ENCODE results near the gene GRN. TPM values are rescaled to one million over a fixed set of nuclear protein-coding genes. Genes with fewer than 3 reads are reported as not detected.

Gene GRN
- total RNA-seq, 4 donors from 2014 or later, result 159 to 223 (median 188) TPM

DNA sequence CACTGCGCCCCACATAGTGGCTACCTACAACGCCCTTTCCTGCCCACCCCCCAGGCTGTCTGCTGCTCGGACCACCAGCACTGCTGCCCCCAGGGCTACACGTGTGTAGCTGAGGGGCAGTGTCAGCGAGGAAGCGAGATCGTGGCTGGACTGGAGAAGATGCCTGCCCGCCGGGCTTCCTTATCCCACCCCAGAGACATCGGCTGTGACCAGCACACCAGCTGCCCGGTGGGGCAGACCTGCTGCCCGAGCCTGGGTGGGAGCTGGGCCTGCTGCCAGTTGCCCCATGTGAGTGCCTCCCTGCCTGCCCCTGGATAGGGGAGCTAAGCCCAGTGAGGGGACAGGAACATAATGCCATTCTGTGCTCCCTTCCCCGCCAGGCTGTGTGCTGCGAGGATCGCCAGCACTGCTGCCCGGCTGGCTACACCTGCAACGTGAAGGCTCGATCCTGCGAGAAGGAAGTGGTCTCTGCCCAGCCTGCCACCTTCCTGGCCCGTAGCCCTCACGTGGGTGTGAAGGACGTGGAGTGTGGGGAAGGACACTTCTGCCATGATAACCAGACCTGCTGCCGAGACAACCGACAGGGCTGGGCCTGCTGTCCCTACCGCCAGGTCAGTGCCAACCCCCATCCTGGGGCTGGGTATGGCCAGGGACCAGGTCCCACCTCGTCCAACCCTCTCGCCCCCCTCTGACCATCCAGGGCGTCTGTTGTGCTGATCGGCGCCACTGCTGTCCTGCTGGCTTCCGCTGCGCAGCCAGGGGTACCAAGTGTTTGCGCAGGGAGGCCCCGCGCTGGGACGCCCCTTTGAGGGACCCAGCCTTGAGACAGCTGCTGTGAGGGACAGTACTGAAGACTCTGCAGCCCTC, 7.1 kb downstream of the GRN start:
- H3K4me3 ChIP-seq, result no peak overlapping the region
- 80 to 82% methylated on average over 19 to 32 of the region's 36 CpGs for WGBS, 2 donors
- H3K27me3 ChIP-seq, result no peaks in the 10 kb centered on the region
- peaks cover 0 to 4% (median 2%) of the 10 kb centered on the region in 4 donors for H3K4me1 ChIP-seq
- no peak overlapping the region for H3K27ac ChIP-seq
- no peak for TF ChIP-seq EP300 (IDR thresholded peaks at IDR 0.05)
- TF ChIP-seq, protein P1, sequence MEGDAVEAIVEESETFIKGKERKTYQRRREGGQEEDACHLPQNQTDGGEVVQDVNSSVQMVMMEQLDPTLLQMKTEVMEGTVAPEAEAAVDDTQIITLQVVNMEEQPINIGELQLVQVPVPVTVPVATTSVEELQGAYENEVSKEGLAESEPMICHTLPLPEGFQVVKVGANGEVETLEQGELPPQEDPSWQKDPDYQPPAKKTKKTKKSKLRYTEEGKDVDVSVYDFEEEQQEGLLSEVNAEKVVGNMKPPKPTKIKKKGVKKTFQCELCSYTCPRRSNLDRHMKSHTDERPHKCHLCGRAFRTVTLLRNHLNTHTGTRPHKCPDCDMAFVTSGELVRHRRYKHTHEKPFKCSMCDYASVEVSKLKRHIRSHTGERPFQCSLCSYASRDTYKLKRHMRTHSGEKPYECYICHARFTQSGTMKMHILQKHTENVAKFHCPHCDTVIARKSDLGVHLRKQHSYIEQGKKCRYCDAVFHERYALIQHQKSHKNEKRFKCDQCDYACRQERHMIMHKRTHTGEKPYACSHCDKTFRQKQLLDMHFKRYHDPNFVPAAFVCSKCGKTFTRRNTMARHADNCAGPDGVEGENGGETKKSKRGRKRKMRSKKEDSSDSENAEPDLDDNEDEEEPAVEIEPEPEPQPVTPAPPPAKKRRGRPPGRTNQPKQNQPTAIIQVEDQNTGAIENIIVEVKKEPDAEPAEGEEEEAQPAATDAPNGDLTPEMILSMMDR (IDR thresholded peaks at IDR 0.05), result no peak
- TF ChIP-seq POLR2A (IDR thresholded peaks at IDR 0.05), result no peak
- H3K36me3 ChIP-seq, result peaks cover 0 to 53% (median 4%) of the 10 kb centered on the region in 3 donors
- DNase-seq (ENCODE audit: low spot score in 2 of 2), result no peak
- no peaks in the 10 kb centered on the region for H3K9me3 ChIP-seq

DNA sequence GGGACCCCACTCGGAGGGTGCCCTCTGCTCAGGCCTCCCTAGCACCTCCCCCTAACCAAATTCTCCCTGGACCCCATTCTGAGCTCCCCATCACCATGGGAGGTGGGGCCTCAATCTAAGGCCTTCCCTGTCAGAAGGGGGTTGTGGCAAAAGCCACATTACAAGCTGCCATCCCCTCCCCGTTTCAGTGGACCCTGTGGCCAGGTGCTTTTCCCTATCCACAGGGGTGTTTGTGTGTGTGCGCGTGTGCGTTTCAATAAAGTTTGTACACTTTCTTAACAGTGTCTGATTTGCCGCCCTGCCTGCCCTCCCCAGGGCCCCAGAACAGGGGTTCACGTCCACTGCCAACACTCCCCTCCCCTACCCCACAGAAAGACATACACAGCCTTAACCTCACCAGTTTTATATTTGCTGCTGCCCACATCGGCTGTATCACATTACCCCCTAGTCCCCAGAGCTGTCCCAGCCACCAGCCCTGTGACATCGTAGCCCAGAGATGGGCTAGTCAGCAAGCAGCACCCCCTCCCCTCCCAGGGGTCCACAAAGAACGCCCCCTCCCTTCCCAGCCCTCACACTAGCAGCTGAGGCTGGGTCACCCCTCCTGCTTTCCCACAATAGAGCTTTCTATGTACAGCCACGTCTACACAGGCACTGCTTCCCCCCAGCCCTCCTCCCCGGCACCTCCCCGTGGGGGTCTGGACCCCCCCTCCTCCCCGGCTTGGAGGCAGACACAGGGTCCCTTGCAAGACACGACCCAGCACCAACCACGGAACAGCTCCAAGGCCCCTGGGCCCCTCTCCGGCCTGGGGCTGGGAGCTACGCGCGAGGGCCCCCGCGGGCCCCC, 7.9 kb downstream of the GRN start:
- H3K9me3 ChIP-seq, result no peaks in the 10 kb centered on the region
- no peaks in the 10 kb centered on the region for H3K27me3 ChIP-seq
- peak overlapping the region in 2 of 4 donors; percentile 40 to 51 for H3K4me3 ChIP-seq
- TF ChIP-seq EP300 (IDR thresholded peaks at IDR 0.05) (no peak), POLR2A (IDR thresholded peaks at IDR 0.05) (no peak)
- TF ChIP-seq, protein P1 (IDR thresholded peaks at IDR 0.05), result no peak
- WGBS, 2 donors, result 50 to 62% methylated on average over 11 to 16 of the region's 22 CpGs
- no peaks in the 10 kb centered on the region for H3K4me1 ChIP-seq
- H3K36me3 ChIP-seq, result peaks cover 0 to 53% (median 4%) of the 10 kb centered on the region in 3 donors
- DNase-seq (ENCODE audit: low spot score in 2 of 2), result no peak
- H3K27ac ChIP-seq, result peak overlapping the region in 3 of 4 donors; percentile 33 to 72 (median 45)

DNA sequence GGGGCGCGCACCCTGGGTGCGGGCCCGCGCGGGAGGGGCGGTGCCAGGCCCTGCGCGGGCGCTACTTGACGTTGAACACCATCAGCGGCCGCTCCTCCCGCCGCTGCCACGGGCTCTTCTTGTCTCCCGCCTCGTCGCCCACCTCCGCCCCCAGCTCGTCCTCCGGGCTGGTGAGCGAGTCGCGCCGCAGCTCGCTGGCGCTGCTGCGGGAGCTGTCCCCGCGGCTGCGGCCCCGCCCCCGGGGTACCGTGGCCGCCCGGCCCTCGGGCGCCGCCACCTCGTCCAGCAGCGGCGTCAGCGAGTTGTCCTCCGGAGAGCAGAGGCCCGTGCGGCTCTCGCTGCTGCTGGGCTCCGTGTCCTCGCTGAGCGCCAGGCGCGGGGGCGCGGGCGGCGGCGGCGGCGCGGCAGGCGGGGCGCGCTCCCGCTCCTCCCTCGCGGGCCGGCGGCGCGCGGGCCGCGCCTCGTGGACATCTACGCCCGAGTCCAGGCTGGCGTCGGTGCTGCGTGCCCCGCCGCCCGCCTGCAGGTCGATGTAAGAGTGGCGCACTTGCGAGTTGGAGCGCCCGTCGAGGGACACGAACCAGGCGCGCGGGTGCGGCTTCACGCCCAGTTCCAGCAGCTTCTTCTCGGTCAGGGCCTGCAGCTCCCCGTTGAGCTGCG, 8.7 kb downstream of the GRN start:
- whole genome bisulfite sequencing, 2 donors, result 63 to 75% methylated on average over 4 to 53 of the region's 98 CpGs
- Histone ChIP-seq H3K4me1 (no peaks in the 10 kb centered on the region), H3K9me3 (no peaks in the 10 kb centered on the region), H3K4me3 (peak overlapping the region in 2 of 4 donors; percentile 40 to 51), H3K27me3 (no peaks in the 10 kb centered on the region), H3K27ac (peak overlapping the region in 2 of 4 donors; percentile 45 to 72), H3K36me3 (peaks cover 0 to 48% (median 4%) of the 10 kb centered on the region in 3 donors)
- TF ChIP-seq, protein P1 (IDR thresholded peaks at IDR 0.05), result no peak
- TF ChIP-seq POLR2A (IDR thresholded peaks at IDR 0.05), result no peak
- TF ChIP-seq EP300 (IDR thresholded peaks at IDR 0.05), result no peak
- DNase-seq (ENCODE audit: low spot score in 2 of 2), result no peak

DNA sequence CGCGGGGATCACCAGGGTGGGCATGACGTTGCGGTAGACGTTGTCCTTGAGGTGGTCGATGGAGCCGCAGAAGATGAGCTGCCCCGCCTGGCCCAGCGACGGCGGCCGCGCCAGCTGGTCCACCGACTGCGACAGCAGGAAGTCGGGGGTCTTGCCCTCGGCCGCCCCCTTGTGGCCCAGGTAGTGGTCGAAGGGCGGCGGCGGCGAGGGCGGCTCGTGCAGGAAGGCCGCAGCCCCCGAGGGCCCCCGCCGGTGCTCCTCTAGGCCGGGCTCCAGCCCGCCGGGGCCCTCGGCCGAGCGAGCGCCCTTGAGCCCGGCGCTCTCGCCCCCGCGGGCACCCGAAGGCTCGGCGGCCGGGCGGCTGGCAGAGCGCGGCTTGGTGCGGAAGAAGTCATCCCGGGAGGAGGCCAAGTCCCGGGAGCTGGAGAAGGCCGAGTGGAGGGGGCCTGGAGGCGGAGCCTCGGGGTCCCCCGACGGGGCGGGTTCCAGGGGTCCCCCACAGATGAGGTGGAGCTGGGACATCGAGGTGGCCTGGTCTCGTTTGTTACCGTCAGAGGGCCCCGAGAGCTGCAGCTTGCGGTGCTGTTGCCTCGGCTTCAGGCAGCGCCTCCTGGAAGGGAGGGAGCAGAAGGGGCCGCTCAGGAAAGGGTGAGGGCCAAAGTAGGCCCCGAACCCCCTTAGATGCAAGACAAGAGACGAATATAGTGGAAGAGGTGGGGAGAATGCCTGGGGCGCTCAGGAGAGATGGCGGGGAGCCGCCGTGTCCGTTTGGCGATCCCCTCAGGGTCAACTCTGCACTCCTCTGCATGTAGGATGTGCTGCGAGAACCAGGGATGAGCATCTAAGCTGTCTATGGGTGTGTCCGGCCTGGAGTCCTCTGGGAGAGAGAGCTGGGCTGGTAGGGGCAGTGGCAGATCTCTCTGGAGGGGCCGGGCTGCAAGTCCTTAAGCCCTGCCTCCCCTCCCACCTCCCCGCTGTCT, 9.8 kb downstream of the GRN start:
- H3K27me3 ChIP-seq, result no peaks in the 10 kb centered on the region
- H3K36me3 ChIP-seq, result peaks cover 0 to 38% (median 4%) of the 10 kb centered on the region in 3 donors
- DNase-seq (ENCODE audit: low spot score in 2 of 2), result no peak
- no peaks in the 10 kb centered on the region for H3K9me3 ChIP-seq
- 70 to 72% methylated on average over 39 to 51 of the region's 77 CpGs for WGBS, 2 donors
- TF ChIP-seq, protein P1 (IDR thresholded peaks at IDR 0.05), result peak in 3 of 5 experiments; percentile 16 to 44 (median 17)
- no peak for TF ChIP-seq POLR2A (IDR thresholded peaks at IDR 0.05)
- H3K27ac ChIP-seq, result no peak overlapping the region
- no peaks in the 10 kb centered on the region for H3K4me1 ChIP-seq
- H3K4me3 ChIP-seq, result peak overlapping the region in 1 of 4 donors; percentile 51
